Measurements from ENCODE around the gene MKLN1.
A peak's percentile ranks its signal among the peaks of the same experiment; 100 is the strongest.
"Not testable (repeated sequence)": the region's sequence is repeated elsewhere in the genome, so short reads cannot be mapped to it uniquely, and the experiment has no call there.

The MKLN1 gene

DNA sequence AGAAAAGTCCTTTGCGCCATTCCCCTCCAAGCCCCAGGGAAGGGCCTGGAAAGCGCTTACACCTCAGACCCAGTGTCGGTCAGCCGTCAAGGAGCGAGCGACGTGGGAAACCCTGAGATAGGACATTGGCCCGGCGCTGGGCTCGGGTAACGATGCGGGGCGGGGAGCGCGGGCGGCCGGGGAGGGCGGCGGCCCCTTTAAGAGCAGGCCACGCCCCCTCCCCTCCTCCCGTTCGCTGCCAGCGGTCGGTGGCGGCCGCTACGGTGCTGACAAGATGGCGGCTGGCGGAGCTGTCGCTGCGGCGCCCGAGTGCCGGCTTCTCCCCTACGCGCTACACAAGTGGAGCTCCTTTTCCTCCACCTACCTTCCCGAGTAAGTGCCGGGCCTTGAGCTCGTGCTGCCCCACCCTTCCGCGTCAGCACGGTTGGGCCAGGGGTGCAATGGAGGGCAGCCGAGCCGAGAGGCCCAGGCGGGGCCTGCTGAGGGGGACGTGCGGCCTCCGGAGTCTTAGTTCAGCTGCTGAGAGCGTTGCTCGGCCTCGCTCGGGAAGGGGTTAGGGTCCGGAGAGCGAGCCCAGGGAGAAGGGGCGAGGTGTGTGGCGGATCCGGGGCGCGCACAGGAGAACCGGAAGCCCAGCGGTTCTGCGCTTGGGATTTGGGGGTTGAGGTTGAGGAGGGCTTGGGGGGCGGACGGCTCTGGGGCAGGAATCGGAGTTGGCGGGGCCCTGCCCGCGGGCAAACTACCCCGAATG is at the start of gene MKLN1:
TSS of gene MKLN1 (plus strand) at position 251 of the 751 bp plus-strand sequence. CDS start at position 275, 24 bp downstream.
- DNase-seq, result peak; percentile 87

DNA sequence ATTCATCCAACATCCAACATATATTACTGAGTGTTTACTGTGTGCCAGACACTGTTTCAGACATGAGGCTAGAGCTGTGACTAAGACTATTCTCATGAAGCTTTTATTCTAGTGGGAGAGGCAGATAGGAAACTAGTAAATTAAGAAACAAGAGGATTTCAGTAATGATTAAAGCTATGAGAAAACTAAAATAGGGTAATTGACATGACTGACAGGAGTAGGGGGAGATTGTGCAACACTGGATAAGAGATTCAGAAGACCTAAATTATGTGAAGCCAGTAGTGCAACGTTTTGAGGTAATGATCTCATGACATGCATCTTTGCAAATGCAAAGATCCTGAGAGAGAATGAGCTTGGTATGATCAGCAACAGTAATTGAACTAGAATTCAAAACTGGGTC is 48.6 kb upstream of the MKLN1 start:
- DNase-seq, result no peak

DNA sequence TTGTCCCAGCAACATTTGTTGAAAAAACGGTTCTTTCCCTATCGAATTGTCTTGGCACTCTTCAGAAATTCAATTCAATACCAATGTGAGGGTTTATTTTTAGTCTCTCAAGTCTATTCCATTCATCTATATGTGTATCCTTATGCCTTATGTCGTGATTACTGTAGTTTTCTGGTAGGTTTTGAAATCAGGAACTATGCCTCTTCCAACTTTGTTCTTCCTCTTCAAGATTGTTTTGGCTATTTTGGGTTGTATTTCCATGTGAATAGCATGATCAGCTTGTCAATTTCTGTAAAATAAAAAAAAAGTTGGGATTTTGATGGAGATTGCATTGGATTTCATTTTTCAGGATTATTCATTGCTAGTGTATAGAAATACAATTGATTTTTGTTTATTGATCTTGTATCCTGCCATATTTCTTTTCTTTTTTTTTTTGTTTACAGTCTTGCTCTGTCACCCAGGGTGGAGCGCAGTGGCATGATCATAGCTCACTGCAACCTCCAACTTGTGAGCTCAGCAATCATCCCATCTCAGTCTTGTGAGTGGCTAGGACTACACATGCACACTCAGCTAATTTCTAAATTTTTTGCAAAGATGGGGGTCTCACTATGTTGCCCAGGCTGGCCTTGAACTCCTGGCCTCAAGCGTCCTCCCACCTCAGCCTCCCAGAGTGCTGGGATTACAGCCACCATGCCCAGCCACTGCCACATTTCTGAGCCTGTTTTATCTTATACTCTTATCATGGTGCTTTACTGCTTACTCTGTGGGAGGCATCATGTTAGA is 46.2 kb upstream of the MKLN1 start:
- DNase-seq, result no peak

DNA sequence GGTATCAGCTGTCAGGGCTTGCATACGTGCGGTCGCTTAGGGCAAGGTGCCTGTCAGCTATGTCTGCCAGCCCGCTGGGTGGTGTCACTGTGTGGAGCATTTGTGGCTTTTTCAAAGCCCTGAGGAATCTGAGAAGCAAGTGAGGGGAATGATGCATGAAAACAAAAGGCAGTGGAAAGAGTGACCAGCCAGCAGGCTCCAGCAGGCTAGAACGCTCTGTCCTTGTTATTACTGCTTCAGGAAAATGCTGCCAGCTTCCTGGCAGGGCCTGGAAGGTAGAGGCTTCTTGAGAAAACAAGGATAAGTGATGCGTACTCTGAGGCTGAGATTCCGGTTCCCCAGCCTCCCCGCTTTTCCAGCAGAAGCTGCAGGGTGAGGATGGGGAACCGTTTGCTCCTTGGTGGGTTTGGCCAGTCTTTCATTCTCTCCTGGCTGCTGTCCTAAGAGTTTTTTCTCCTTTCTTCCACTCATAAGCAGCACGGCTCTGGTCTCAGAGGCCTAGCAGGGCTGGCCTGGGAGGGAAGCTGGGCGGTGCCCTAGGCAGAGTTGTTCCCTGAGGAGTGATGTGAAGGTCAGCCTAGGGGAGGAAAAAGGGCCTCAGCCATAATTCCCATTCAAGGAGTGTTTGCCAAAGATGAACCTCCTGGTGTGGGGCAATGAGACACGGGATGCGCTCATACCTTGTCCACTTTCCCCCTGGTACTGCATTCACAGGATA is 42.8 kb upstream of the MKLN1 start:
- DNase-seq, result no peak

DNA sequence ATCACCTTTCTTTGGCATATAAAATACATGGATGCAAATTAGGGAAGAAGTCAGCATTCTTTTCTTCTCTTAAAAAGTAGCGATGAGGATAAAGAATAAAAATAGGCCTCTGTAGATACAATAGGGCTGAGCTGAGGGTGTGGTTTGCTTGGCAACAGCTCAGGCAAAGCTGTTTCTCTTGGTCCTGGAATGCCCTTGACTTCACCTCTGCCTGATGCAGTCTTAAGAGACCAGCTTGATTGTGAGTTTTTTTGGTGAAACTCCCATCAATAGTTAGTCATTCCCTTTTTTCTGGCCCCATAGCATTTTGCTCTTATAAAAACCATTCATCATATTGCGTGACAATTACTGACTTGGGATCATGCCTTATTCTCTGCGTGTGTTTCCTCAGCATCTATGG is 42.1 kb upstream of the MKLN1 start:
- DNase-seq, result no peak

DNA sequence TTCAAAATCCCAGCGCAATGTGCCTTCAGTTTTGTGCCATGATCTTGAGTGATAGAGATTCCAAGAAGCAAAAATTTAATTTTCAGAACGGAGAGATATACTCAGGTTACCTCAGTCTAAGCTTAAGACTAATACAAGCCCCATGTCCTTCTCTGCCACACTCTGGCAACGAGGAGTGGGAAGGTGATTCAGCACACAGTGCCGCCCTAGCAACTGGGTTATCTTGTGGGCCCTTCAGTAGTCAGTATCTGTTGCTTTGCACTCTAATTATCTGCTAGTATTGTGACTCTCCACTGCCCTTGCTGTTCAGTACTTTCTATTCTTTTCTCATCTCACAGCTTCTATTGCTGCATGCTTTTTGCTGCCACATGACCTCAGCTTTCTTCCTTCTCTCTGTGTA is 39.2 kb upstream of the MKLN1 start:
- DNase-seq, result no peak

DNA sequence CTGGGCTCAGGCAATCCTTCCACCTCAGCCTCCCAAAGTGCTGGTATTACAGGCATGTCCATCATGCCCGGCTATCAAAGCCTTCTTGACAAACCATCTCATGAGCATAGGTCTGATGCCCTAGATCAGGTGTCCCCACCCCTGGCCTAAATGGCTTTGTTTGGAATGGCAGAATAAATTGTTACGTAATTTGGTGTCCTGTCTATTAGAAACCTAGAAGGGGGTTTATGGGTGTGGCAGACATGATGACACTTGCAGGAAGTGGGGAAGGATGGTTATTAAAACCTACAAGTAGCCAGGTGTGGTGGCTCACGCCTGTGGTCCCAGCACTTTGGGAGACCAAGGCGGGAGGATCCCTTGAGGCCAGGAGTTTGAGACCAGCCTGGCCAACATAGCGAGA is 38.6 kb upstream of the MKLN1 start:
- DNase-seq, result no peak

DNA sequence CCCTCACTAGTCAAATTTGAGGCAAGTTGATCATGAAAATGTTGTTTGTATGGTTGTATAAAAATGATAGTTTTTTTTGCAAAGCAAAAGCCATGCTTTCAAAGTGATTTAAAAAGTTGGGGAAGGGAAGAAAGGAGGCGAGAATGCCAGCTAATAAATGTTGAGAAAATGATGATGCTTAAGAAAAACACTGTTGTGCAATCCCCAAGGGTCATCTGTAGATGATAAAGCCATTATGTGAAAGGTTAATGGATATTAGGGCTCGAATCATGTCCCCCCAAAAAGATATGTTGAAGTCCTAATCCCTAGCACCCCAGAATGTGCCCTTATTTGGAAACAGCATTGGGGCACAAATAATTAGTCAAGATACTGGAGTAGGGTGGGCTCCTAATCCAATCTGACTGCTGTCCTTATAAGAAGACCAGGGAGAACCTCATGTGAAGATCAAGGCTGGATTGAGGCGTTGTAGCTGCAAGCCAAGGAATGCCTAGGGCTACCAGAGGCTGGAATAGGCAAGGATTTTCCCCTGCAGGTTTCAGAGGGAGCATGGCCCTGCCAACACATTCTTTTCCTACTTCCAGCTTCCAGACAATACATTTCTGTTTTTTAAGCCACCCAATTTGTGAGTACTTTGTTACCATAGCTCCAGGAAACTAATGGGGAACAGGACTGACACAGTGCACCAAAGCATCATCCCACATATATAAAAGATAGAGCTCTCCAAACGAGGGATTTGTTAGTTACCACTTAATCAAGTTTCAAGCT is 35.4 kb upstream of the MKLN1 start:
- no peak for DNase-seq

DNA sequence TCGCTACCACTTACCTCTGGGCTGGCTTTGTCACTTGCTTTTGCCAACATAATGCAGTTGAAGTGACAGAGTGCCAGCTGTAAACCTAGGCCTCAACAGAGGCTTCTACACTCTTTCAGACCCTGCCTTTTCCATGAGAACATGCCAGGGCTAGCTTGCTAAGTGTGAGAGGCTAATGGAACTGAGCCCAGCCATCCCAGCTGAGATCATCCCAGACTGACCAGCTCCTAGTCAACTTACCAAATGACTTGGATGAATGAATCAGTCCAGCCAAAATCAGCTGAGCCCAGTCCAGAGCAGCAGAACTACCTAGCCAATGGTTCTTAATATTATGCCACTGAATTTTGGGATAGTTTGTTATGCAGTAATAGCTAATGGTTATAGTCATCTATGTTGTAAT is 34.7 kb upstream of the MKLN1 start:
- DNase-seq, result no peak

DNA sequence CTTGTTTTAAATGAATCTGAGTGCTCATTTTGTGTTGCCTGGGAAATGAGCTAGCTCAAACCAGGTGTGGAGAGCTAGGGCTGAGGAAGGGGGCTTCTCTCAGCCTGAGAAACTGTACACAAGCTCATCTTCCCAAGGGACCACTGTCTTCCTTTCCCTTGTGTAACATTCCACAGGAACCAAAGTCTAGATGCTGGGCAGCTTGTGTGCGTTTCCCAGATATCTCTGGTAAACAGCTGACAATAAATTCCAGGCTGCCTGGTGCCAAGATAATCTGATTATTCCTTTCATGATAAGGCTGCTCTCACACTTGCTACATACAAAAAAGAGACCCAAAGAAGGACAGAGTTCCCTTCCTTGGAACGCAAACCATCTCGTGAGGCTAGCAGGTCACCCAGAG is 33.1 kb upstream of the MKLN1 start:
- DNase-seq, result no peak

DNA sequence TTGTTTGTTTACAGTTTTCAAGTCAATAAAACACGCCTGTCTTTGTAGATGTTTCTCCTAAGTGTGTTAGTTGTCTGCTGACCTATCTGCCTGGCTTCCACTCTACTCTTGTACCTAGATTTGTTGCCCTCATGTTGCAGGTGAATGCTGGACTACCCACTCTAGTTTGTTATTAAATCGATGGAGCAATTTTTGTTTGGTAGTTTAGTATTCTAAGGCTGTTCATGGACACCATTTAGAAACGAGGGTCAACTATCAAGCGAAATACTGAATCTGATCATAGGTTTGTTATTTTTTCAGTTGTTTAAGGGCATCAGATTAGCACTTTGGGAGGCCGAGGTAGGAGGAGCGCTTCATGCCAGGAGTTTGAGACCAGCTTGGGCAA is 29.1 kb upstream of the MKLN1 start:
- no peak for DNase-seq

DNA sequence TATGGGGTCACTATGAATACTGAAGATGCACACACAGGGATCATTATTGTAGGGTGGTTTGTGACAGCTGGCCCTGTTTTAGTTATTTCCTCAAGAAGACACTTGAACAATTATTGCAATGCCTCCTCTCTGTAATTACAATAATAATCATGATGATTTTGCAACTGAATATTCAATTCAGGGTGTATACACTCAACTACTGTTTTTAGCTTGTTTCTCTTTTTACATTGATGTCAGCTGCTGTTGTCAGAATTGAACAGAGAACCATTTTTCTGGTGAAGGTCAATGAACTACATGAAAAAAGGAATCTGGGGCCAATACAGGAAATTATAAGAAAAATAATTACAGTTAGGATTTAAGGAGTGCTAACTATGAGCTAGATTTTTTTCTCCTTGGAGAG is 28.6 kb upstream of the MKLN1 start:
- no peak for DNase-seq

DNA sequence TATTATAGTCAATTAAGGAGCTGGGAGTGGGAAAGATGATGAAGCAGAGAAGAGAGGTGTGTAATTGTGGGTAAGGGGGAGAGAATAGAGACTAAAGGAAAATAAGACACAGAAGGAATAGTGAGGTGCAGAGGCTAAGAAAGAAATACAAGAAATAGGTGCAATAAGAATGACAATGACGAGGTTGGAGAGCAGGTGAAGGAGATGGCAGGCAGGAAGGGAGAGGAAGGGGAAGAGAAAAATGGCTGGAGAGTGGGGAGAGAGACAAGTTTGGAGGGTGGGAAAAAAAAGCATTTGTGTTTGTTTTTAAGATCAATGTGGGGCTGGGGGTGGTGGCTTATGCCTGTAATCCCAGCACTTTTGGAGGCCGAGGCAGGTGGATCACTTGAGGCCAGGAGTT is 27.6 kb upstream of the MKLN1 start:
- DNase-seq, result no peak

DNA sequence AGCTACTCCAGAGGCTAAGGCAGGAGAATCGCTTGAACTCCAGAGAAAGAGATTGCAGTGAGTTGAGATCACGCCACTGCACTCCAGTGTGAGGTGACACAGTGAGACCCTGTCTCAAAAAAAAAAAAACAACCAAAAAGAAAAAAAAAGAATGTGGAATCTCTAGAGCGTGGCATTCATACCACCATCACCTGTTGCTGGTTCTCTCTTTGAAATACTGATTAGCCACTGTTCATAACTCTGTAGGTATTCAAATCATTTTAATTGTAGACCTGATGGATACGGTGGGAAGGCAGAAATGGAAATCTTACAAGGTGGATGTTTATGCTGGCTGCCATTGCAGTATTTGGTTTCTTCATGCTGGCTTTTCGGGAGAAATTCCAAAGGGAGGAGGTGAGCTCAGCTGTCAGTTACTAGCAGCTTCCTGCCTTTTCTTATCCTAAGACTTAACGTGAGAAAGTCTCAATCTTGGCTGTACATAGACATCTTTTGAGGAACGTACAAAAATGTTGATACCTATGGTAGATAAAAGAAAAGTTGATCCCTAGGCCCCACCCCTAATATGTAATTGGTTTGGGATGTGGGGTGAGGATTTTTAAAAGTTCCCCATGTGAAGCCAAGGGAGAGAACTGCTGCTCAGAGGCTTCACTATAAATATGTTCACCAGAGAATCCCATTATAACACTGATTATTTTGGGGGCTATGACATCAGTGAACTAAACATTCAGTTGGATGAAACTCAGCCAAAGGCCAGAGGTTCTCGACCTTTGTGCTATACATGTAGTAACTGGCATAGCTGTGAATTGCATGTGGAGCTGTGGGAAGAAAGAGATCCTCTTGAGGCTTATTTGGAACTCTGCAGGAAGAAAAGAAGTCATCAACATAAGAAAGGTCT is 26.9 kb upstream of the MKLN1 start:
- DNase-seq, result no peak

DNA sequence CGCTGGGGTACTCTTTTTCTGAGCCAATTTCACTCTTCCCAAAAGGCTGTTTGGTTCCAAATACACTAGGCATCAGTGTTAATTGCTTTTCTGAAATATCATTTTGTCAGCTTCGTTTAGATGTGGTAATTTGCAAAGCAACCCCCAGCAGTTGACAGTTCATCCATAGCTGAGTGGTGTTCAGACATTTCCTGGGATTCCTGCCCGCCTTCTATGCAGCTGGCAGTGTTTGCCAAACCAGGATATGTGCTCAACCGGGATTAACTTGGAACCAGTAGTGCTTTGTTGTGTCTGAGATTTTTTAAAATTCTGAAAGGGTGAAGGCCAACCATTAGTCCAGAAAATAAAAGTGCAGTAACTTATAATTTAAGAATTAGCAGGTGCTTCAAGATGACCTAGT is 25.2 kb upstream of the MKLN1 start:
- DNase-seq, result no peak

DNA sequence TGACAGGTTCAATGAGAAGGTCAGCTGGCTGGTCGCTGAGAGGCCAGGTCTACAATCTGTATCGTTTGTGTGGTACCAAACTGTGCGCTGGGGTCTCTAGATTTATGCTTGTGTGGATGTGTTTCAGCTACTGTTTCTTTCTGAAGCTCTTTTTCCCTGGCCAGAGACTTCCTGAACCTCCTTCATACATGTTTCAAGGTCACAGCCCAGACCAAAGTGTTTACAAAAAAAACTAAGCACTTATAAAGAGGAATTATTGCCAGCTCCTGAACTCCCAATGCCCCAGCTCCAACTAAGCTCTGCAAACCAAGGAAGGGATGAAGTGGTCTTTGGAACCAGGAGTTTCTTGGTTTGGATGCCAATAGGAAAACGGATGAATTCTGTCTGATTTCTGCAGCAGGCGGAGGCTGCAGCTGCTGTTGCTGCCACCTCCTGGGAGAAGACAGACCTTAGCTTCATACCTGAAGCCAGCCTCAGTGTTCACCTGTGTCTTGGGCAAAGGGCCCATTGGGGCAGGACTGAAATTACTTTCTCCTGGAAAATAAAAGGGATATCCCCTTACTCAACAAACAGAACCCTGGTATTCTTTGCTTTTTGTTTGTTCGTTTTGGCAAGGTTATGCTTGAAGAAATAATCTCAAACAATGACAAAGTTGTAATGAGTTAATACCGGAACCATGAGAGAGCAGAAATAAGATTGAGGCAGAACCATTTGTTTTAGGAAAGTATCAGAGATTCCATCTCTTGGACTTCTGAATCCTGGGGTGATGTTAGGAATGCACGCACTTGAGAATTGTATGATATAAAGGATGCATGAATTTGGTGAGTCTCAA is 24.6 kb upstream of the MKLN1 start:
- peak; percentile 21 for DNase-seq

DNA sequence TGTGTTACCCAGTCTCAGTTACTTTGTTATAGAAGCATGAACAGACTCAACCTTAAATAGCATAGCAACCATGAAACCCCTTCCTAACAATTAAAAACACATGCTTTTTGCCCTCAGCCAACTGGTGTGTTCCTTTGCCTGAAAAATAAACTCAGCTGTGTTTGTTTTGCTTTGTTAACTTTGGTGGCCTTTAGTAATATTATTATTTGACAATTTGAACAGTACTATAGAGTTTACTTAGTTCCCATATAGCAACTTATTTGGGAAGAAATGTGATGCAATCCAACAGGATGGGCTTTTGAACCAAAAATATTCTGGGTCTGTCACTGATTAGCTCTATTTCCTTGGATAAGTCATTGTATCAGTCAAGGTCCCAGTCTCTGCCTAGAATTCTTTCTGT is 22.5 kb upstream of the MKLN1 start:
- no peak for DNase-seq

DNA sequence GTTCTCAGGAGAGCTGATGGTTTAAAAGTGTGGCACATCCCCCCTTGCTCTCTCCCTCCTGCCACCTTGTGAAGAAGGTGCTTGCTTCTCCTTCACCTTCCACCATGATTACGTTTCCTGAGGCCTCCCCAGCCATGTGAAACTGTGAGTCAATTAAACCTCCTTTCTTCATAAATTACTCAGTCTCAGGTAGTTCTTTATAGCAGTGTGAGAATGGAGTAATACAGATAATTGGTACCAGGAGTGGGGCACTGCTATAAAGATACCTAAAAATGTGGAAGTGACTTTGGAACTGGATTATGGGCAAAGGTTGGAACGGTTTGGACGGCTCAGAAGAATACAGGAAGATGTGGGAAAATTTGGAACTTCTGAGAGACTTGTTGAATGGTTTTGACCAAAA is 21.6 kb upstream of the MKLN1 start:
- DNase-seq, result not testable (repeated sequence)

DNA sequence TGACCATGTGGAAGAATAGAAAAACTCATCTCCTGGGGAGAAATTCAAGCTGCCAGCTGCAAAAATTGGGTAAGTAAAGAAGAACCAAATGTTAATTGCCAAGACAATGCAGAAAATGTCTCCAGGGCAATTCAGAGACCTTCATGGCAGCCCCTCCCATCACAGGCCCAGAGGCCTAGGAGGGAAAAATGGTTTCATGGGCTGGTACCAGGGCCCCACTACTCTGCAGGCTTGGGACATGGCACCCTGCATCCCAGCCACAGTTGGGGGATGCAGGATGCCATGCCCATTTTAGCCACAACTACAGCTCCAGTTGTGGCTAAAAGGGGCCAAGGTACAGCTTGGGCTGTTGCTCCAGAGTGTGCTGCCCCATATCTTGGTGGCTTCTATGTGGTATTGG is 20.9 kb upstream of the MKLN1 start:
- DNase-seq, result no peak

DNA sequence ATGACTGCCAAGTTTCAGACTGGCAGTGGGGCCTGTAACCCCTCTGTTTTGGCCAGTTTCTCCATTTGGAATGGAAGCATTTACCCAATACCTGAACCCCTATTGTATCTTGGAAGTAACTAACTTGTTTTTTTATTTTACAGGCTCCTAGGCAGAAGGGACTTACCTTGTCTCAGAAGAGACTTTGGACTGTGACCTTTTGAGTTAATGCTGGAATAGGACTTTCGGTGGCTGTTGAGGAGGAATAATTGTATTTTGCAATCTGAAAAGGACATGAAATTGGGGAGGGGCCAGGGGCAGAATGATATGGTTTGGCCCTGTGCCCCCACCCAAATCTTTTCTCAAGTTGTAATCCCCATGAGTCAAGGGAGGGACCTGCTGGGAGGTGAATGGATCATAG is 20.0 kb upstream of the MKLN1 start:
- no peak for DNase-seq

DNA sequence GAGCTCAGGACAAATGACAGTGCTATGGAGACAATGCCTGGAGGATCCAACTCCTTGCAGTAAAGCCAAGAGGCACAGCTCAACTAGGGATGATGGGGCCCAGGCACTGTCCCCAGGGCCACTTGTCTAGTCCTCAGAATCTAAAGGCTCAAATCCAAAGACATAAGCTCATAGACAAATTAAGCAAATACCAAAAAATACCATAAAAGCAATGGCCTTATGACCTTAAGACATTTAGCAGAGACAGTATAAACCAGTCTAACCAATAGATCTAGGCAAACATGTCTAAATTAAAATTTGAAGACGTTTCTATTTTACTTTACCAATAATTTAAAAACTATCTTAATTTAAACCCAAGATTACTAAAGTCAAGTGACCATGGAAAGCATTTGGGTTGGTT is 14.8 kb upstream of the MKLN1 start:
- DNase-seq, result no peak
